Gastrocnemius medialis (tissue), 4 donors: ENCODE results near the gene MLLT10.

Experiments used
- POLR2A ChIP-seq, 2 donors: fragments of 450-650 bp; IDR thresholded peaks; one replicate each; pipeline ENCODE4 v1.6.1; 2017; ENCODE audit warnings: antibody characterized with exemption in 2 of 2, mild to moderate bottlenecking in 2 of 2, moderate library complexity in 2 of 2
- TF ChIP-seq, protein P1 (sequence below), 5 experiments: fragments of 450-650 bp in 3 of 5; fragments of 200-600 bp in 2 of 5; sonication (generic) in 2 of 5; IDR thresholded peaks in 4 of 5; conservative IDR thresholded peaks in 1 of 5; 1 replicate in 4 of 5; 2 replicates in 1 of 5; pipeline ENCODE4 v1.5.1; 2016 to 2019; ENCODE audit warnings: antibody characterized with exemption in 5 of 5, mild to moderate bottlenecking in 3 of 5, moderate library complexity in 3 of 5

DNA sequence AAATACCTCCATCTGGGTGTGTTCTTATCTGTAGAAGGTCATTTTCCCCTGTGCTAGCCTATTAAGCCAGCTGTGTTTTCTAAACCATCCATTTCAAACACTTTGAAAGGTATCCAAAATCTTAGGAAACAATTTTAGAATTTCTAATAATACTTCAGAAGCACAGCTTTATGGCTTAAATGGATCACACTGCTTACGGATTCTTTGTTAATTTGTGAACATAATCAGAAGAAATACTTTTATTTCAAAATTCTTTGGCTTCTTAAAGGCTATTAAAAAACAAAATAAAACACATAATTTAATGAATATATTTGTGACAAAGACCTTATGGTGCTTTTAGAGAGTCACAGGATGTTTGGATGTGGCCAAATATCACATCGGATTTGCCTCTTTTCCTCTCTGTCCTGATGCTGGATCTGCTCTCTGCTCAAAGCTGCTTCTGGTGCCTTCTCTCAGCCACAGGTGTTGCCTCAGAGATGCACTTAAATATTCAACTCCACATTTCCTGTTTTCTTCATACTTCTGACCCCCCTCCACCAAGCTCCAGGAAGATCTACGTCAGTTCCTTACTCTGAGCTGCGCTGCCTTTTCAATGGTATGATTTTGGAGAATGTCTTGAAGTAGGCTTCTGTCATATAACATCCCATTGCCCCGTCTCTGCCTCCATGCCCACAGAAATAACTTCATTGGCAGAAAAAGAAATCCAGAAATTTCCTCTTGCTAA is 230.6 kb downstream of the MLLT10 start:
- no peak for TF ChIP-seq POLR2A (IDR thresholded peaks at IDR 0.05)
- TF ChIP-seq, protein P1, sequence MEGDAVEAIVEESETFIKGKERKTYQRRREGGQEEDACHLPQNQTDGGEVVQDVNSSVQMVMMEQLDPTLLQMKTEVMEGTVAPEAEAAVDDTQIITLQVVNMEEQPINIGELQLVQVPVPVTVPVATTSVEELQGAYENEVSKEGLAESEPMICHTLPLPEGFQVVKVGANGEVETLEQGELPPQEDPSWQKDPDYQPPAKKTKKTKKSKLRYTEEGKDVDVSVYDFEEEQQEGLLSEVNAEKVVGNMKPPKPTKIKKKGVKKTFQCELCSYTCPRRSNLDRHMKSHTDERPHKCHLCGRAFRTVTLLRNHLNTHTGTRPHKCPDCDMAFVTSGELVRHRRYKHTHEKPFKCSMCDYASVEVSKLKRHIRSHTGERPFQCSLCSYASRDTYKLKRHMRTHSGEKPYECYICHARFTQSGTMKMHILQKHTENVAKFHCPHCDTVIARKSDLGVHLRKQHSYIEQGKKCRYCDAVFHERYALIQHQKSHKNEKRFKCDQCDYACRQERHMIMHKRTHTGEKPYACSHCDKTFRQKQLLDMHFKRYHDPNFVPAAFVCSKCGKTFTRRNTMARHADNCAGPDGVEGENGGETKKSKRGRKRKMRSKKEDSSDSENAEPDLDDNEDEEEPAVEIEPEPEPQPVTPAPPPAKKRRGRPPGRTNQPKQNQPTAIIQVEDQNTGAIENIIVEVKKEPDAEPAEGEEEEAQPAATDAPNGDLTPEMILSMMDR (IDR thresholded peaks at IDR 0.05 in 4 of 5, conservative IDR thresholded peaks at IDR 0.05 in 1 of 5) = no peak
